Stimulated activated CD4-positive, alpha-beta T cell treated with anti-CD3 and anti-CD28 coated beads, TNF-alpha, amount 100 ng/mL, for 48 hours (primary cell): Measurements from ENCODE around the gene MYMX.
"Not testable (repeated sequence)": the region's sequence is repeated elsewhere in the genome, so short reads cannot be mapped to it uniquely, and the experiment has no call there.

Experiments
- DNase-seq, 3 donors: peaks; one replicate each; pipeline ENCODE4 v3.0.0-alpha.2; 2020; ENCODE audit warnings: low read depth in 3 of 3

Gene MYMX

DNA sequence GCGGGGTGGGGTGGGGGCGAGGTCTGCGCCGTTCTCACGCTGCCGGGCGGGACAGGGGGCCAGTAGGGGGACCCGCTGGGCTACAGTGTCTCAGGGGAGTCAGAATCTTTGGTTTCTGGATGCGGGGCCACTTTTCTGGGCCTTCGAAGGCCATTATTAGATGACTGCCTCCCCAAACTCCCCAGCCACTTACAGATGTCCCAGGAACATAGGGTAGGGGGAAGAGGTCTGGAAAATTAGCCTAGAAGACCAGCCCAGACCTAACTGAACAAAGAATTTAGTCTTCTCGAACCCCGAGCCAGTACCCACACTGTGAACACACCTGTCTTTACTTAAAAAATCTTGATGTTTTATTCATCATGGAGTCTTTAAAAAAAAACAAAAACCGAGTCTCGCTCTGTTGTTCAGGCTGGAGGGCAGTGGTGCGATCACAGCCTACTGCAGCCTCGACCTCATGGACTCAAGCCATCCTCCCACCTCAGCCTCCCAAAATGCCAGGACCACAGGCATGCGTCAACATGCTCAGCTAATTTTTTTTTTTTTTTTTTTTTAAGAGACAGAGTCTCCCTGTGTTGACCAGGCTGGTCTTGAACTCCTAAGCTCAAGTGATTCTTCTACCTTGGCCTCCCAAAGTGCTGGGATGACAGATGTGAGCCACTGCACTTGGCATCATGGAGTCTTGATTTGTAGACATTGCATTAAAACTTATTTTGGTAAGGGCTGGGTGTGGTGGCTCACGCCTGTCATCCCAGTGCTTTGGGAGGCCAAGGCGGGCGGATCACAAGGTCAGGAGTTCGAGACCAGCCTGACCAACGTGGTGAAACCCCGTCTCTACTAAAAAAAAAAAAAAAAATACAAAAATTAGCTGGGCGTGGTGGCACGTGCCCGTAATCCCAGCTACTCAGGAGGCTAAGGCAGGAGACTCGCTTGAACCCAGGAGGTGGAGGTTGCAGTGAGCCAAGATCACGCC lies 3.4 kb downstream of the MYMX start:
- DNase-seq: no peak

DNA sequence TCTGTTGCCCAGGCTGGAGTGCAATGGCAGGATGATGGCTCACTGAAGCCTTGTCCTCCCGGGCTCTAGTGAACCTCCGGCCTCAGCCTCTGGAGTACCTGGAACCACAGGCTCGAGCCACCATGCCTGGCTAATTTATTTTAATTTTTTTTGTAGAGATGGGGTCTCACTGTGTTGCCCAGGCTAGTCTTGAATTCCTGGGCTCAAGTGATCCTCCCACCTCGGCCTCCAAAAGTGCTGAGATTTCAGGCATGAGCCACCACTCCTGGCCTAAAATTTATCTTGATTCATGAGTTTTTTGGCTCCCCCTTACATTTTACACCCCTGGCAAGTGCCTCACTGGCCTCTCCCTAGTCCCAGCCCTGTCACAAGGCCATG lies 4.2 kb downstream of the MYMX start:
- no peak for DNase-seq

DNA sequence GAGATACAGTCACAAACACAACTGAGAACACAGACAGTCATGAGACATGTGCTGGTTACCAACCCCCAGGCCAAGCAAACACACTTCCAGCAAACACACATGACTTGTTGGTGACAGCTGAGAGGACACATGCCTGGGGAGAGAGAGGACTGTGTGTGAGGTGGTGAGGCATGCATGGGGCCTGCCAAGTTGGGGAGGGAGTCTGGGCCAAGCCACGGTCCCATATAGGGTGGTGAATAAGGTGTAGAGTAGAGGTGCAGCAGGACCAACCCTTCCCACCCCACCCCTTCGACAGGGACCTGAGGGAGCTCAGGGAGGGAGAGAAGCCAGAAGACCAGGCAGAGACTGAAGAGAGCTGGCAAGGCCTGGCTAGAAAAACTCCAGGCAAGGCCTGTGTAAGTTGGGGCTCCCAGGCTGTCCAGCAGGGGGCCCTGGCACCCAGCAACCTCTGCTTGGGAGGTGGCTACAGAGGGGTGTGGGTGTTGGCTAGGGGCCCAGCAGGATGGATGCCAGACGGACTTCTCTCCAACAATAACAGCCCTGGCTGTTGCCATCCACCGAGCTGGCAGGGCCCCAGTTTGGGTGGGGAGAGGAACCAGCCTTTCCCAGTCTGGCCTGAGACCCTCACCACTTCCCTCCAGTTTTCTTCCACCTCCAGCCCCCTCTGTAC lies 4.7 kb downstream of the MYMX start:
- DNase-seq: peak; percentile 45 to 73 (median 69)

DNA sequence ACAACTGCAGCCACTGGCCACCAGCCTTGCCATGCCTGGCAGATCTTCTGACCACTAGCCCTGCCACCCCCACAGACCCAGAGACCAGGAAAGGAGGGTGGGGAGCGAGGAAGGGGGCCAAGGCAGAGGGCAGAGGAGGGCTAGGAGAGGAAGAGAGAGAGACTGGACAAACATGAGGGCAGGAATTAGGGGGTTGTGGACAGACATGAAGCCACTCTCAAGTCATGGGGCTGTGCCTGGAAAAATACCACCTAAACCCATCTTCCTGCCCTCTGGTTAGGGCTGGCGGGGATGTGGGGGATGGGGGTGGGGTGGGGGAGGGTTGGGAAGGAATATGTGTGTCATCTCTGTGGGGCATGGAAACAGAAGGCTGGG lies 5.2 kb downstream of the MYMX start:
- no peak for DNase-seq

DNA sequence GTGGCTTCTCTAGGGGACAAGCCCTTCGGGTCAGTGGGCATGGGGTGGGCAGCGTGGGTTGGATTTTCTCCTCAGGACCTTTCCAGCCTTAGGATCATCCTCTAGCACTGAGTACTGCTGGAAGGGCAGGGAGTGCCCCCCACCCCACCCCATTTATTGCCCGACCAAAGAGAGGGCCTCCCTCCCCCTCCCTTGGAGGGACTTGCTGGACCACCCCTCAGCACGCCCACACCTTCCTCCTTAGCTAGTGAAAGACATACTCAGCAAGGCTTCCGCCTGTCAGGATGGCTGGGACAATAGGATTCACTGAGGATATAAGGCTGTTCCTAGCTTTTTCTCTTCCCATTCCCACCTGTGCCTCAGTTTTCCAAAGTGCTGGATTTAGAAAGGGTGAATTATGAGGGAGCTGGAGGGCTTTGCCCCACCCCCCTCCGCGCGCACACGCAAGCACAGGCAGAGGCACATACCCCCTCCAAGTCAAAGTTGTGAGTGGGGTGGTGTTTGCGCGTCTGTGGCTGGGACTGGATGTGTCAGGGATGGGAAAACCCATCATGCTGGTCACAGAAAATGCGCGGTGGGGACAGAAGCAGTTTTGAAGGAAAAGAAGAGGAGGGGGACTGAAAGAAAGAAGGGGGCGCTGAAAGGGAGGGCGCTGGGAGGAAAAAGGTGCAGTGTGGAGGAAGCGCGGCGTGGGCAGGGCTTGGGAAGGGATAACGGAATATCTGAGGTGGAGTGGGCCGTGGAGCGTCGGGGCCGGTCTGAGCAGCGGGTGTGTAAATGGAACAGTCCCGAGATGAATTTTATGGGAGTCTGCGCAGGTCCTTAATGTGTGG lies 6.0 kb downstream of the MYMX start:
- no peak for DNase-seq

DNA sequence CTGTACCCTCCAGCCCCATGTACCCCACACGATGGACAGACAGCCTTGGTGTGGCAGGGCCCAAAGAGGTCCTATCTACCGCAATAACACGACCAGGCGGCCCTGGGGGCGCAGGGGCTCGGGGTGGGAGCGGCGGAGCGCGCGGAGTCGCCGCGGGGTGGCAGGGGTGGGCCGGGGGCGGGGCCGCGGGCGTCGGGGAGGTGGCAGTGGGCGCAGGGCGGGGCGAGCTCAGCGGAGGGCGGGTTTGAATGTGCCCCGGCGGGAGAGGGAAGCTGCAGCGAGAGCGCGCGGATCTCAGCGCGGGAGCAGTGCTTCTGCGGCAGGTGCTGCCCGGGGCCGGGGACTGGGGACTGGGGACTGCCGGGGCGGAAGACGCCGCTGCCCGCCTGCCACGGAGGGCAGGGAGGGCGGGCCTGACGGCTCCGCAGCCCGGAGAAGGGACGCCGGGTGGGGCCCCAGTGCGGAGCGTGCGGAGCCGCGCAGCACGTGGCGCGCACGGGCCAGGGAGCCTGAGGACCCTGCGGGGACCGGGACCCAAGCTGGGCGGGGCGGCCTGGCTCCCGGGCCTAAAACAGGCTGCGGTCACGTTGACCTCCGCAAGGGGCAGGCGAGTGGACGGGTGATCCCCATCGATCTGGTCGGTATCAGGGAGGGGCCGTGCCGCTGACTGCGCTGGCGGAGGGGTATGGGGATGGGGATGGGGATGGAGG lies 6.7 kb downstream of the MYMX start, which contains the start of gene SLC29A1:
TSS of gene SLC29A1 (plus strand) at position 277 of the 710 bp plus-strand sequence. CDS start 3,719 bp downstream, outside the sequence.
- DNase-seq: peak; percentile 67 to 89 (median 69)

DNA sequence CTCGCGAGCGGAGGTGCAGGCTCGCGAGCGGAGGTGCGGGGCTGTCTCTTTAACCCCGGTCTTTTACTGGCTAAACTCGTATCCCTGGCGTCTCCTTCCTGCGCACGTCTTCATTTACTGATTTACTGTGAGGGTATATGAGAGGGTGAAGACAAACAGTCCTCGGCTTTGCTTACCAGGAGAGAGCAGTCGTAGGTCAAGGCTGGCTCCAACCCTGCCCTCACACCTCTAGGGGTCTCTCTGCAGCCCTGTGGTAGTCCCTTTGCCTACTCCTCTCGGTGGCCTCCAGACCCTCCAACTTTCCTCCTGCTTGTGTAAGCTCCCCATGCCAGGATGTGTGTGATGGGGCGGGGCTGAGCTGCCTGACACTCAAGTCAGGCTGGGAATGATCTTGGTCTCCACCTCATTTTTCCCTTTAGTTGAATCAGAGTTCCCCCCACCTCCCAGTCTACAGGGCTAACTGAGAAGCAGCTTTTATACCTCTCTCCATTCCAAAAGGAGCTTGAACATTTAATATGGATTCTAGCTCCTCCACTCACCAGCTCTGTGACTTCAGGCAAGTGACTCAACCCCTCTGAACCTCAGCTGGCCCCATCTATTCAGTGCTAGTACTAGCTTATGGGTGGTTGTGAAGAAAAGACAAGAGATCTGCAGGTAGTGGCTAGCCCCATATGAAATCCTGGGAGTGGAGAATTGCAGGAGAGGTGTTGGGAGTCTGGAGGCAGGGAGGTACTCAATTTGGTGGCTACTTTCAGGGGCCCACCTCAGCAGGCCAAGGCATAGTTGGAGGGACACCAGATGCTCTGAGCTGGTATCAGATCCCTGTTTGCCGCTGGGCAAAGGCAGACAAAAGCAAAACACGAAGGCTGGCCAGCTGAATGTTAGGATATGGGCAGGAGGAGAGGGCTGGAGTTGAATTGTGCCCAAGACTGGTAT lies 7.6 kb downstream of the MYMX start:
- DNase-seq: no peak

DNA sequence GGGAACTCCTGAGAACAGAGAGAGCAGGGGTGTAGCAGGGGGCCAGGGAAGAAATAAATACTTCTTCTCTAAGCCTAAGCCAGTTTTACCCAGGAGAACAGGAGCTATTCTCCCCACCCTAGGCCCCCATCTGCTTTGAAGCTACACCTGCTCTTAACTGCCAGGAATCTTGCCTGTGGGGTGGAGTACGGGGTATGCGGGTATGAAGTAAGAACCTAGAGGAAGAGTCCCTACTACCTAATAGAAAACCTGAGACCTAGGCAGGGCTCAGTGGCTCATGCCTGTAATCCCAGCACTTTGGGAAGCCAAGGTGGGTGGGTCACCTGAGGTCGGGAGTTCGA lies 8.2 kb downstream of the MYMX start:
- DNase-seq: no peak

DNA sequence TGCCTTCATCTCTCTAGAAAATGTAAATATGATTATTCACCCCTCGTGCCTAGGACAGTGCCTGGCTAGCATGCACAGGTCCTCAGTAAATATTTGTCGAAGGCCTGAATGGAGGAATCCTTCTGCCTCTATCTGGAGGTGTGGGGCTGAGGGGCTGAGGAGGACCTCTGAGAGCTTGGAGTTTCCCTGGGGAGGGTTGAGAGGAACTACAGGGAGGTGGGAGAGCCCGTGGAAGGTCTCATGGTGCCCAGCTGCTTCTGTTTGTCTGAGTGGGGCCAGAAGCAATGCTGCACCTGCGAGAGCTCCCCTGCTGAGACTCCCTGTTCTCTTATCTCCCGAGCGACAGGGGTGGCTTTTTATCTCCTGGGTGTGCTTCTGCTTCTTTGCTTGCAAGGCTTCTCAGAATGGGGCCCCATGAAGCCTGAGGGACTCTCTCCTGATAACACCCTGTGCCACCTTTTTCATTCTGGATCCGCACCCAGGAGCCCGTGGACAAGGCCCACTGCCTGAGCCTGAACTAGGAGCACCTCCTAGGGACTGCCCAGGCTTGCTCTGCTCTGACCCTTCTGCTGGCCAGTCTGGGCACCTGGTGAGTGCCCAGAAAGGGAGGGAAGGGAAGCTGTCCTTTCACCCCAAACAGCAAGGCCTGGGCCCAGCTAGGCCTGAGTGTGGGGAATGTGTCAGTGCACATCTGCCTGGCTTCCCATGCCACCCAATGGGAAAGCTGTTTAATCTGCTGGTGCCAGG lies 9.0 kb downstream of the MYMX start:
- DNase-seq: no peak

DNA sequence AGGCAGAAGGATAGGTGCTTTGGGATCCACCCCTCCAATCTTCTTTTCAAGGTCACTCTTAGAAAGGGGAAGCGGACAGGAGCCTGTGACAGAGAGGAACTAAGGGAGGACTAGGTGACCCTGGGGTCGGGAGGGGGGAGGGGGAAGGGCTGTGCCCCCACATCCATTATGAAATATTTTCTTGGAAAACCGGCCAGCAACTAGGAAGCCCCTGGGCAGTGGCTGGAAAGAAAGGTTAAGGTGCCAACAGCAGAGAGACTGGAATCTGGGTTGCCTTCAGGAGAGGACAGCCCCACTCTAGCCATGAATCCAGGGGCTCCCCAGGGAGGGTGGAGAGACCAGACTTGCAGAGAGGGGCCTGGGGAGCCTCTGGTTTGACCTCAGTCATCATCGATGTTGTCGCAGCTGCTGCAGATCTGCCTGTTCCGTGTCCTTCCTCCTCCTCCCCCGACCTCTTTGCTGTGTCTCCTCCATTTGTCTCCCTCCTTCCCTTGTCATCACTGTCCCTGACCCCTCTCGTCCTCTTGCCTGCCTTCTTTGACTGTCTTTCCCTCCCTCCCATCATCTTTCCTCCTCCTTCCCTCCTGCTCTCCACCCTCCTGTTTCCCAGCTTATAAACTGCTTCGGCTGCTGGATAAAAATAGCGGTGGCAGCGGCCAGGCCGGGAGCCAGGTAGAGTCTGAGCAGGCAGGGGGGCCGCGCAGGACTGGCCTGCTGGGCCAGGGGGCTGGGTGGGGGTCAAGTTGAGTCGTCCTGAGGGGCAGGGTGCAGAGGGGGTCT lies 9.8 kb downstream of the MYMX start:
- DNase-seq: no peak

DNA sequence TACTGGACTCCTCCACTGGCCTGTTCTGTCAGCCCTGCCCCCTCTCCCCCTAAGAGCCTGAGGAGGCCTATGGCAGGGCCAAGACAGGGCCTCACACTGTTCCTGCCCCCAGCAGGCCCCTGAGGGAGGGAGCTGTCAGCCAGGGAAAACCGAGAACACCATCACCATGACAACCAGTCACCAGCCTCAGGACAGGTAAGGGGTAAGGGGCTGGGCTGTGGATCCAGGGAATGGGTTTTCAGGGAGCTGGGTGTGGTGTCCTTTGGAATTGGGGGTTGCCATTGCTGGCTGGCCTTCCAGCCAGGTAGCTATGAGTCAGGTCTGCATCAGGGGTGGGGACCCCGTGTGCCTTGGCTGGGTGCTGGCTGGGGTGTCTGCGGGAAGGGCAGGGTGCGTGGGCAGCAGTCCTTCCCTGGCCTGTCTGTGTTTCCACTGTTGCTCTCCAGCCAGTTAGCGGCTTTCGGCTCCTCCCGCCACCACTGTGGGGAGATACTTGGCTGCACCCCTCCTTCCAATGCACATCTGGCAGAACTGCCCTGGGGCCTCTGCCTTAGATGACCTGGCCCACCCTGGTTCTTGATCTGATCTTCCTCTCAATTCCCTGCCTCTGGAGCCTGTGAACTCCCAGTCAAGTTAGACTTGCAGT lies 10.5 kb downstream of the MYMX start:
- no peak for DNase-seq

DNA sequence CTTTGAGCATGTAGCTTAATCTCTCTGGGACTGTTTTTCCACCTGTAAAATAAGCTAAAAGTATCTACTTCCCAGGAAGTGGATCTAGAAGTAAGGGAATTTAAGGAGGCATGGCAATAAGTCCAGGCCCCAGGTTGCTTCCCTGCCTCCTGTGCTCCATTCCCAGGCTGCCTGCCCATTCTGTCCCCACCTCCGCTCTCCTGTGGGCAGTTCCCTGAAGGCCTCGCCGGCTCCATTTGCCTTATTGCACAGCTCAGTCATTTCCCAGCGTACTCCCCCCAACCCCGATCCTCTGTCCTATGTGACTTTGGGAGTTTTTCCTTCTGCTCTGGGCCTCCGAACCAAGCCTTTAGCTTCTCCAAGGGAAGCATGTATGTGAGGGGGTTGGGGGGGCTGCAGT lies 11.3 kb downstream of the MYMX start:
- no peak for DNase-seq

DNA sequence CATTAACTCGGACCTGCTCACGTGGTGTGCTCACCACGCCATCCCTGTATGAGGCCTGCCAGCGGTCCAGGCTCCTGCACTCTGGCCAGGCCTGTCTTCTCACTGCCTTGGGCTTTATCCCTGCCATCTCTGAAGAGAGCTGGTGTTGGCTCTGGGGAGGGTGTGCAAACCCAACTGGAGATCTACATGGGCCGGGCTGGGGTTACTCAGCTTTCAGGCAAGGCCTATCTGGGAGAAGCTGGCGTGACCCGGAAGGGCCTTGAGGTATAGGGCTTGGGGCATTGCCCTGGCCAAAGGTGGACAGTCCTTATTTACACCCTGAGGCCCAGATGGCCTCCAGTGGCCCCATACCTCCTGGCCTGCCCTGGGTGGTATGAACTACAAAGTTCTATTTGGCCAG lies 11.7 kb downstream of the MYMX start:
- no peak for DNase-seq

DNA sequence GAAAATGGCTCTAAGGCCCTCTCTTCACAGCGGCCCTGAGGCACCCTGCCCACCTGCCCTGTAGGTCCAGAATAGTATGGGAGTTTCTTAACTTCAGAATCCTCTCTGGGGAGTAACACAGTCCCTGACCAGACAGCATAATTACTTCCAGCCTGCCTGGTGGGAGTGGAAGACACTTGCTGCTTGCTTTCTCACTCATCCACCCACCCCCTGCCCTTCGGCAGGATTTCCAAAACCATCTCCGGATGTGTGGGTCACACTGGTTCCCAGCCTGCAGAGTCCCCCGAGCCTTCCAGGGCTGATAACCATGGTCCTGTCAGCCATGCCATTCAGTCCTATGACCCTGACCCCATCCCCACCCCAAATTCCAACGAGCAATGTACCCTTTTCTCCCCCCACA lies 12.1 kb downstream of the MYMX start:
- no peak for DNase-seq

DNA sequence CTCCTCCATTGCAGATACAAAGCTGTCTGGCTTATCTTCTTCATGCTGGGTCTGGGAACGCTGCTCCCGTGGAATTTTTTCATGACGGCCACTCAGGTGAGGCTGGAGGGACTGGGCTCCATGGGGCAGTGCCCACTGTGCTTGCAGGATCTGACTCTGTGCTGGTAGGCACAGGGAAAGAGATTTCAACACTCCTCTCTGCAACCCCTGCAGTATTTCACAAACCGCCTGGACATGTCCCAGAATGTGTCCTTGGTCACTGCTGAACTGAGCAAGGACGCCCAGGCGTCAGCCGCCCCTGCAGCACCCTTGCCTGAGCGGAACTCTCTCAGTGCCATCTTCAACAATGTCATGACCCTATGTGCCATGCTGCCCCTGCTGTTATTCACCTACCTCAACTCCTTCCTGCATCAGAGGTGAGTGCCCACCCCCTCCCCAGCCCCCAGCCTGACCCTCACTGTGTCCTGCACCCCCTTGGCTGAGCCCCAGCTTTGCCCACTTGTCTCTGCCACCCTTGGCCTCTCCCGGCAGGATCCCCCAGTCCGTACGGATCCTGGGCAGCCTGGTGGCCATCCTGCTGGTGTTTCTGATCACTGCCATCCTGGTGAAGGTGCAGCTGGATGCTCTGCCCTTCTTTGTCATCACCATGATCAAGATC lies 12.8 kb downstream of the MYMX start:
- DNase-seq: no peak

DNA sequence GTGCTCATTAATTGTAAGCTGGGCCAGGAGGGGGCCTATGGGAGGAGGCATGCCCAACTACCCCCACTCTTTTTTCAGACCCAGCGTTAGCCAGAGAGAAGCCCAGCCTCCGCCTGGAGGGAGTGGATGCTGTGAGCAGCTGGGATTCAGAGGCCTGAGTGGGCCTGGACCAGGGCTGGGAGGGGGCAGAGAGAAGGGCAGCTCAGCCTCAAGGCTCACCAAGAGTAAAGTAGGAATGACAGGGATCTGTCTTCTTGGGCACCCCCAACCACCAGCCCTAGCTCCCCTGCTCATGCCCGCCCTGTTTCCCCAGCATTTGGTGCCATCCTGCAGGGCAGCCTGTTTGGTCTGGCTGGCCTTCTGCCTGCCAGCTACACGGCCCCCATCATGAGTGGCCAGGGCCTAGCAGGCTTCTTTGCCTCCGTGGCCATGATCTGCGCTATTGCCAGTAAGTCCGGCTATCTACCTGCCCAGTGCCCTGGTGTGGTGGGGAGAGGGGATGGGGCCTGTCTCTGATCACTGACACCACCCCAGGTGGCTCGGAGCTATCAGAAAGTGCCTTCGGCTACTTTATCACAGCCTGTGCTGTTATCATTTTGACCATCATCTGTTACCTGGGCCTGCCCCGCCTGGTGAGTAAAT lies 13.4 kb downstream of the MYMX start:
- DNase-seq: no peak

DNA sequence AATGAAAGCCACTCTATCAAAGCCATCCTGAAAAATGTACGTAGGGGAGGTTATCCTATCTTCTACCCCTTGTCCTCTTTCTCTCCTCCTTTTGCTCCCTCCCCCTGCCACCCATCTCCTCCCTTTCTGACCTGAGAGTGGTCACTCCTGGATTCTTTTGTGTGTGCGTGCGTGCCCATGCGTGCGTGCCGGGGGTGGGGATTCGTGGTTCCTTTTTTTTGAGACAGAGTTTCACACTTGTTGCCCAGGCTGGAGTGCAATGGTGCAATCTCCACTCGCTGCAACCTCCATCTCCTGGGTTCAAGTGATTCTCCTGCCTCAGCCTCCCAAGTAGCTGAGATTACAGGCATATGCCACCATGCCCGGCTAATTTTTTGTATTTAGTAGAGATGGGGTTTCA lies 14.7 kb downstream of the MYMX start:
- not testable (repeated sequence) for DNase-seq
